ENCODE results near the gene TMIGD1. TPM values are rescaled to one million over a fixed set of nuclear protein-coding genes. Genes with fewer than 3 reads are reported as not detected.

TMIGD1 gene
- total and polyA plus RNA-seq, 2 experiments from 2014 or later: not detected

GRCh38 chr17:30346221-30346795 is 12.5 kb upstream of the TMIGD1 start (continued):
- TF ChIP-seq ZNF114 (CRISPR knock-in tag; IDR thresholded peaks at IDR 0.05): no peak

- no peak for ATAC-seq
- H3K27me3 ChIP-seq (ENCODE audit: insufficient read depth): no peaks in the 10 kb centered on the region
- H4K20me1 ChIP-seq (replicated peaks; ENCODE audit: insufficient read depth): no peaks in the 10 kb centered on the region
- H3K4me3 ChIP-seq: no peak overlapping the region
- no peak for TF ChIP-seq ZNF331 (CRISPR knock-in tag; IDR thresholded peaks at IDR 0.05; ENCODE audit: low read depth)
- no peak for TF ChIP-seq CREB1 (CRISPR knock-in tag; IDR thresholded peaks at IDR 0.05; ENCODE audit: low read depth)
- no peak for TF ChIP-seq EZH2 (IDR thresholded peaks at IDR 0.05; ENCODE audit: low read depth, unreplicated experiment)
- no peak for TF ChIP-seq REST (IDR thresholded peaks at IDR 0.05; ENCODE audit: unreplicated experiment)
- TF ChIP-seq POLR2AphosphoS5 (IDR thresholded peaks at IDR 0.05; ENCODE audit: low read depth): no peak
- TF ChIP-seq JUNB (IDR thresholded peaks at IDR 0.05; ENCODE audit: unreplicated experiment): no peak
- TF ChIP-seq EZH2phosphoT487 (IDR thresholded peaks at IDR 0.05; ENCODE audit: unreplicated experiment): no peak
- no peak for TF ChIP-seq ZNF114 (CRISPR knock-in tag; IDR thresholded peaks at IDR 0.05)
- TF ChIP-seq ZNF462 (CRISPR knock-in tag; IDR thresholded peaks at IDR 0.05): no peak
- no peak for TF ChIP-seq CTCF (conservative IDR thresholded peaks at IDR 0.05; ENCODE audit: low read depth in 2 of 2)
- no peak for TF ChIP-seq NANOG (IDR thresholded peaks at IDR 0.05; ENCODE audit: borderline replicate concordance)
- no peak for TF ChIP-seq ETS1 (IDR thresholded peaks at IDR 0.05)
- no peaks in the 10 kb centered on the region for H3F3A ChIP-seq (replicated peaks; ENCODE audit: low read depth)
- no peak overlapping the region; the same call in 1 of the 2 replicates for H2AFZ ChIP-seq
- no peaks in the 10 kb centered on the region for H3K9me2 ChIP-seq (ENCODE audit: insufficient read depth)
- H3K4me2 ChIP-seq: no peak overlapping the region
- no peak overlapping the region for H3K4me3 Mint-ChIP-seq
- no peaks in the 10 kb centered on the region for H3K79me2 ChIP-seq (replicated peaks; ENCODE audit: insufficient read depth)
- DNase-seq (ENCODE audit: low spot score): no peak
- peaks cover 4% of the 10 kb centered on the region for H3K4me1 Mint-ChIP-seq
- H3K4me1 ChIP-seq (ENCODE audit: insufficient read depth): no peaks in the 10 kb centered on the region
- H3K27ac Mint-ChIP-seq: no peak overlapping the region
- H3K27ac ChIP-seq (ENCODE audit: low read depth): no peak overlapping the region
- no peaks in the 10 kb centered on the region for H3K36me3 Mint-ChIP-seq (ENCODE audit: low read depth)
- H3K9me3 Mint-ChIP-seq: no peaks in the 10 kb centered on the region; the same call in 2 of the 3 replicates
- no peaks in the 10 kb centered on the region for H3K36me3 ChIP-seq (ENCODE audit: insufficient read depth)
- no peaks in the 10 kb centered on the region for H3K27me3 Mint-ChIP-seq (ENCODE audit: insufficient read depth, low read depth, poor library complexity)
These were observed 11.7 kb upstream of the TMIGD1 start for GRCh38 chr17:30345527-30346075.

Measured in GM23338 (cell line).